GM23248 (cell line): ENCODE results near the gene MRPL19.

Experiments used
- EZH2 ChIP-seq: fragments of 200-600 bp; sonication (generic); IDR thresholded peaks from 2 replicates; pipeline ENCODE4 v1.6.1; 2018; ENCODE audit warnings: antibody characterized with exemption, mild to moderate bottlenecking; ENCODE audit not compliant: insufficient read depth, poor library complexity, severe bottlenecking
- EZH2phosphoT487 ChIP-seq: fragments of 200-600 bp; sonication (generic); IDR thresholded peaks from 2 replicates; pipeline ENCODE4 v1.6.1; 2018; ENCODE audit warnings: antibody characterized with exemption, moderate library complexity, mild to moderate bottlenecking, low read depth; ENCODE audit not compliant: insufficient read depth

DNA sequence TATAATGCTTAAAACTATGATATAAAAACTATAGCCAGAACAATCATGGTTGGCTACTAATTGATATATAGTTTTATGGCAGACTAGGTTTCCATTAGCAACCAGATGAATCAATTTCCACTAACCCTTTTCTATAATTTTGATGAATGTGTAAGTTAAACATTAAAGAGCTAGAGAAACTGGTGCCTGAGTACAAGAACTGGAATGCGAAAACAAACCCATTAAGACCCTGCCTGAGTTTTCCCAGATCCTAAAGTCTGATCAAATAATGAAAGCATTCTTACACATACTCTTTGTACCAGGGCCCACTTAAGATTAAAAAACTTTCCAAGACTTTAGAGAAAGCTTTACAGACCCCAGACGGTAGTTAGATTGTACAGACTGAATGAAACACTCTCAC is 21.3 kb downstream of the MRPL19 start:
- TF ChIP-seq EZH2phosphoT487 (no peak), EZH2 (no peak)
